NCI-H2196 treated with DMSO at 0.1 percent for 48 hours (cell line): ENCODE results near the gene SRCAP.

Source experiments
- DNase-seq: peaks from one replicate; lab custom pipeline; 2025; ENCODE audit not compliant: unreplicated experiment; lab: John Stamatoyannopoulos, UW

Gene SRCAP

GRCh38 chr16:30728321-30728720 lies 29.4 kb downstream of the SRCAP start:
- no peak for DNase-seq

- DNase-seq = no peak
These were observed 30.1 kb downstream of the SRCAP start for GRCh38 chr16:30728899-30729672.

- no peak for DNase-seq
These were observed 32.4 kb downstream of the SRCAP start for GRCh38 chr16:30731411-30731810.

GRCh38 chr16:30736995-30737793 lies 38.2 kb downstream of the SRCAP start:
- DNase-seq = no peak

GRCh38 chr16:30737794-30738648 lies 39.0 kb downstream of the SRCAP start:
- DNase-seq = no peak

- no peak for DNase-seq
These were observed 40.3 kb downstream of the SRCAP start for GRCh38 chr16:30738984-30739951.

GRCh38 chr16:30740364-30741251 lies 41.6 kb downstream of the SRCAP start:
- DNase-seq = peak; percentile 91

GRCh38 chr16:30741461-30741914 lies 42.5 kb downstream of the SRCAP start:
- peak; percentile 66 for DNase-seq

- no peak for DNase-seq
These were observed 44.7 kb downstream of the SRCAP start for GRCh38 chr16:30743716-30744115.

GRCh38 chr16:30744183-30744582 lies 45.2 kb downstream of the SRCAP start:
- no peak for DNase-seq

- DNase-seq = no peak
These were observed 46.1 kb downstream of the SRCAP start for GRCh38 chr16:30745082-30745481.

- no peak for DNase-seq
These were observed 47.7 kb downstream of the SRCAP start for GRCh38 chr16:30746638-30747175.

GRCh38 chr16:30747331-30747730 lies 48.4 kb downstream of the SRCAP start:
- DNase-seq = no peak

- DNase-seq = peak; percentile 98
These were observed 49.0 kb downstream of the SRCAP start, which contains the start of gene PHKG2 for GRCh38 chr16:30747799-30748633. TSS of gene PHKG2 (plus strand) at chr16:30748425. CDS start at chr16:30748821, 396 bp downstream.

GRCh38 chr16:30748634-30749445 lies 49.9 kb downstream of the SRCAP start:
- DNase-seq = peak; percentile 17

- no peak for DNase-seq
These were observed 51.2 kb downstream of the SRCAP start for GRCh38 chr16:30750201-30750600.

GRCh38 chr16:30750876-30751465 lies 52.0 kb downstream of the SRCAP start:
- no peak for DNase-seq
